BLaER1 (cell line): ENCODE data around the gene ZNF700.
A peak's percentile ranks its signal among the peaks of the same experiment; 100 is the strongest.
"Not testable (repeated sequence)": the region's sequence is repeated elsewhere in the genome, so short reads cannot be mapped to it uniquely, and the experiment has no call there.

Experiments
- H3K27ac ChIP-seq: shearing (Covaris generic); formaldehyde crosslinking; 2 replicates; pipeline ENCODE4 v1.8.1; 2022
- H3K27me3 ChIP-seq: shearing (Covaris generic); formaldehyde crosslinking; 2 replicates; pipeline ENCODE4 v1.8.1; 2022
- H3K36me3 ChIP-seq: shearing (Covaris generic); formaldehyde crosslinking; 2 replicates; pipeline ENCODE4 v1.8.1; 2022
- H3K4me1 ChIP-seq: shearing (Covaris generic); formaldehyde crosslinking; 2 replicates; pipeline ENCODE4 v1.8.1; 2022
- H3K4me2 ChIP-seq: shearing (Covaris generic); formaldehyde crosslinking; 2 replicates; pipeline ENCODE4 v1.8.1; 2022
- H3K4me3 ChIP-seq: shearing (Covaris generic); formaldehyde crosslinking; 2 replicates; pipeline ENCODE4 v1.8.1; 2022
- H3K9ac ChIP-seq: shearing (Covaris generic); formaldehyde crosslinking; 2 replicates; pipeline ENCODE4 v1.8.1; 2022
- H3K9me3 ChIP-seq: shearing (Covaris generic); formaldehyde crosslinking; 2 replicates; pipeline ENCODE4 v1.8.1; 2022
- H4K20me1 ChIP-seq: shearing (Covaris generic); formaldehyde crosslinking; 2 replicates; pipeline ENCODE4 v1.8.1; 2022
- Cebpa-rat ChIP-seq: shearing (Covaris generic); IDR thresholded peaks from 2 replicates; pipeline ENCODE4 v1.8.1; 2022

Gene ZNF700

DNA sequence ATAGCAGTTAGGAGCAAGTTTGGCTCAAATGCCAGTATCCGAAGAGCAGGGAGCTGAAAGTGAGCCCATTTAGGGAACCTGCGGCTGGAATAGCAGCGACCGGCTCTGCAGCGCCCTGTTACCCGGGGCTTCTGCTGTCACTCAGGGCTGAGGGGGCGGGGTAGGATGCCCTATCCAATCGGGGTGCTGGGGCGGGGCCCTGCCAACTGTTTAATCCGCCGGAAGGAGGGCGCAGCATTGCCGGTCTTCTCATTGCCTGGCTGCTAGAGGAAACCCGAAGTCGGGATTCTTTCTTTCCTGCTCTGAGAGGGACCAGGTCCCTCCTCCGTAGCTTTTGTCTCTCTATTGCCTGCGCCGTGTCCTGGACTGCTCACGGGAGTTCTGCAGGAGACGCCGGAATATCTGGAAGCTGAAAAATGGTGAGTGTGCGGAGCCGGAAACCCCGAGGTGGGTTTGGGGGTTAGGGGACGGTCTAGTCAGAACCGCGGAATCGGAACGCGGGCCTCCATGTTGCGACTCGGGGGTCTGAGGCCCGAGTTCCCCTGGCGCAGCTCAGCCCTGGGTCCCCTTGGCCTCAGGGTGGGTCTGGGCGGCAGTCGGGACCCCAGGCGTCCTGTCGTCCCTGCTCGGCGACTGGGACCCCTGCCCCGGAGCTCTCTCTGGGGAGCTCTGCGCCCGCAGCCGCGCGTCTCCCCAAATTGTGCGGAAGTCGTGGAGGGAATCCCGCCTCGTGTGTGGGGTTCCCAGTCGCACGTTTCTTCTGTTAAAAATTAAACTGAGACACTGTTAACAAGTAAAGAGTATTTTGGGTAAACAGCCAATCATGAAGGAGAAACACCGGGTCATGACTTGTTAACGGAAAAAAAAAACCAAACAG lies 62.7 kb downstream of the ZNF700 start:
- peak overlapping the region; percentile 95 for H3K27ac ChIP-seq
- H3K9ac ChIP-seq = peak overlapping the region; percentile 95
- H3K4me3 ChIP-seq = peak overlapping the region; percentile 92
- H3K4me1 ChIP-seq = peaks cover 38% of the 10 kb centered on the region
- peak overlapping the region; percentile 86 for H3K4me2 ChIP-seq
- peaks cover 36% of the 10 kb centered on the region for H3K36me3 ChIP-seq
- H3K27me3 ChIP-seq = no peaks in the 10 kb centered on the region
- peaks cover 66% of the 10 kb centered on the region for H3K9me3 ChIP-seq
- peaks cover 42% of the 10 kb centered on the region for H4K20me1 ChIP-seq
- no peak for TF ChIP-seq Cebpa-rat

DNA sequence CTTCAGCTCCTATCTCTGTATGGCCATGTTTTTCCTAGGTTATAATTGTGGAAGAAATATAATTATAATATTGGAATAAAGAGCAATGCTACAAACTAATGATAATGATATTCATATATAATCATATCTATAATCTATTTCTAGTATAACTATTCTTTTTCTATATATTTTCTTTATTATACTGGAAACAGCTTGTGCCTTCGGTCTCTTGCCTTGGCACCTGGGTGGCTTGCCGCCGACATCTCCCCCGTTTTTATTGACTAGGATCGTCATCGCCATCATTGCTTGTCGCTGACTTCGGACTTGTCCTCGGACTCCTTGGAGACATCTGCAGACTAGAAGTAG lies 64.2 kb downstream of the ZNF700 start:
- TF ChIP-seq Cebpa-rat = no peak

DNA sequence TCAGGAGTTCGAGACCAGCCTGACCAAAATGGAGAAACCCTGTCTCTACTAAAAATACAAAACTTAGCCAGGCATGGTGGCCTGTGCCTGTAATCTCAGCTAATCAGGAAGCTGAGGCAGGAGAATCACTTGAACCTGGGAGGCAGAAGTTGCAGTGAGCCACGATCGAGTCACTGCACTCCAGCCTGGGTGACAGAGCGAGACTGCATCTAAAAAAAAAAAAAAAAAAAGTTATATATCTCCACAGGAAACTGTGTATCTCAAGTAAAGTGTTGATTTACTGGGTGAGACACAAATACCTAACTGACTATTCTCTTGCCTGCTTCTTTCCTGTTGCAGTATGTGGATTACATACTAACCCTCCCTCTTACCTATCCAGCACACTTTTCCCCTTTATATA lies 67.0 kb downstream of the ZNF700 start:
- Histone ChIP-seq H3K4me1 (peaks cover 32% of the 10 kb centered on the region), H3K4me2 (peak overlapping the region; percentile 35), H3K36me3 (peaks cover 79% of the 10 kb centered on the region), H3K9me3 (peaks cover 72% of the 10 kb centered on the region), H4K20me1 (peaks cover 49% of the 10 kb centered on the region)
- not testable (repeated sequence) for H3K27me3 ChIP-seq, H3K27ac ChIP-seq, H3K9ac ChIP-seq, H3K4me3 ChIP-seq

More for the DNA sequence above, 64.2 kb downstream of the ZNF700 start:
- H3K27me3 ChIP-seq = no peaks in the 10 kb centered on the region
- peak overlapping the region; percentile 92 for H3K4me3 ChIP-seq
- H3K36me3 ChIP-seq = peaks cover 50% of the 10 kb centered on the region
- peaks cover 39% of the 10 kb centered on the region for H3K4me1 ChIP-seq
- H4K20me1 ChIP-seq = peaks cover 49% of the 10 kb centered on the region
- H3K4me2 ChIP-seq = peak overlapping the region; percentile 86
- H3K9me3 ChIP-seq = peaks cover 66% of the 10 kb centered on the region
- H3K27ac ChIP-seq = no peak overlapping the region
- H3K9ac ChIP-seq = peak overlapping the region; percentile 95; the same call in 1 of the 2 replicates

DNA sequence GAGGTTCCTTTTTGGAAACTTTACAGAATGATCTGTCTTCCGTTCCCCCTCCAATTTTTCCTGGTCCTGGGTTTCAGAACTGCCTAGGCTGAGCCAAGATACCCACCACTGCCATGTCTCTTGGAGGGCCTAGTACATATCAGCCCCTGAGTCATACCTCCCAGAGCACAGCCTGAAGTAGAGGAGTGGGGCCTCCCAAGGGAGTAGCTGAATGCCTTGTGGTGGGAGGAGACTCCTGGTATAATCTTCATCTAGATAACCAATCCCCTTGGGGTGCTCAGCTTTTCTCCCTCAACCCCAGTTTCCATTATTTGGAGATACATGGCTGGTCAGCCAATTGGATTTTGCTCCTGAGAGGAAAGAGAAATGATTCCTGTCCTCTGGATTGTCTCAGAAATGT lies 70.3 kb downstream of the ZNF700 start:
- Histone ChIP-seq H3K9me3 (peaks cover 95% of the 10 kb centered on the region), H3K4me2 (peak overlapping the region; percentile 0; the same call in 1 of the 2 replicates), H4K20me1 (peaks cover 41% of the 10 kb centered on the region), H3K9ac (no peak overlapping the region), H3K27me3 (no peaks in the 10 kb centered on the region), H3K27ac (no peak overlapping the region), H3K4me3 (peak overlapping the region; percentile 12; the same call in 1 of the 2 replicates), H3K36me3 (peaks cover 98% of the 10 kb centered on the region), H3K4me1 (peaks cover 34% of the 10 kb centered on the region)
- TF ChIP-seq Cebpa-rat = no peak
